GM23338 (cell line): Measurements from ENCODE around the gene SCO2. TPM values are rescaled to one million over a fixed set of nuclear protein-coding genes. Genes with fewer than 3 reads are reported as not detected.

Experiments
- ATAC-seq: fragments of 200-7000 bp; cut with Tn5 transposase; 3 replicates; pipeline ENCODE4 v1.9.1; 2020
- DNase-seq: peaks from one replicate; pipeline ENCODE4 v3.0.0-alpha.2; 2015; ENCODE audit warnings: low spot score
- H2AFZ ChIP-seq: fragments of 200-600 bp; sonication (generic); 2 replicates; pipeline ENCODE4 v1.8.0; 2016; ENCODE audit warnings: antibody characterized with exemption, mild to moderate bottlenecking, moderate library complexity
- H3F3A ChIP-seq: fragments of 200-600 bp; sonication (generic); replicated peaks from 2 replicates; pipeline ENCODE4 v1.8.0; 2017; ENCODE audit warnings: antibody characterized with exemption, mixed run types, low read depth
- H3K27ac ChIP-seq: fragments of 200-600 bp; sonication (generic); 2 replicates; pipeline ENCODE4 v1.6.1; 2016; ENCODE audit warnings: low read depth
- H3K27me3 ChIP-seq: fragments of 200-600 bp; sonication (generic); 2 replicates; pipeline ENCODE4 v1.8.0; 2016; ENCODE audit warnings: mild to moderate bottlenecking, mixed run types, moderate library complexity; ENCODE audit not compliant: insufficient read depth
- H3K36me3 ChIP-seq: fragments of 200-600 bp; sonication (generic); 2 replicates; pipeline ENCODE4 v1.8.0; 2016; ENCODE audit warnings: mild to moderate bottlenecking; ENCODE audit not compliant: insufficient read depth
- H3K4me1 ChIP-seq: fragments of 200-600 bp; sonication (generic); 2 replicates; pipeline ENCODE4 v1.8.0; 2016; ENCODE audit warnings: mild to moderate bottlenecking, moderate library complexity; ENCODE audit not compliant: insufficient read depth
- H3K4me2 ChIP-seq: fragments of 200-600 bp; sonication (generic); 2 replicates; pipeline ENCODE4 v1.7.1; 2017; ENCODE audit warnings: mixed run types
- H3K4me3 ChIP-seq: fragments of 200-600 bp; sonication (generic); 2 replicates; pipeline ENCODE4 v1.6.1; 2016; ENCODE audit warnings: mixed run types
- H3K79me2 ChIP-seq: fragments of 200-600 bp; sonication (generic); replicated peaks from 2 replicates; pipeline ENCODE4 v1.8.0; 2017; ENCODE audit warnings: mild to moderate bottlenecking; ENCODE audit not compliant: insufficient read depth
- H3K9me2 ChIP-seq: fragments of 200-600 bp; sonication (generic); 2 replicates; pipeline ENCODE4 v1.8.0; 2017; ENCODE audit not compliant: insufficient read depth
- H4K20me1 ChIP-seq: fragments of 200-600 bp; sonication (generic); replicated peaks from 2 replicates; pipeline ENCODE4 v1.8.0; 2017; ENCODE audit warnings: mild to moderate bottlenecking; ENCODE audit not compliant: insufficient read depth
- H3K27ac Mint-ChIP-seq: 2 replicates; pipeline ENCODE4 v1.8.0; 2020; ENCODE audit warnings: inconsistent platforms, mild to moderate bottlenecking, moderate library complexity, mixed read lengths
- H3K27me3 Mint-ChIP-seq: 3 replicates; pipeline ENCODE4 v1.8.0; 2022; ENCODE audit warnings: low read depth, mild to moderate bottlenecking, moderate library complexity, mixed read lengths, inconsistent platforms; ENCODE audit not compliant: insufficient read depth, poor library complexity
- H3K36me3 Mint-ChIP-seq: 3 replicates; pipeline ENCODE4 v1.8.0; 2021; ENCODE audit warnings: low read depth, mild to moderate bottlenecking, inconsistent platforms, moderate library complexity, mixed read lengths
- H3K4me1 Mint-ChIP-seq: 3 replicates; pipeline ENCODE4 v1.8.0; 2020; ENCODE audit warnings: mild to moderate bottlenecking, inconsistent platforms, mixed read lengths
- H3K4me3 Mint-ChIP-seq: 3 replicates; pipeline ENCODE4 v1.8.0; 2021; ENCODE audit warnings: moderate library complexity, mild to moderate bottlenecking, inconsistent platforms, mixed read lengths
- H3K9me3 Mint-ChIP-seq: 3 replicates; pipeline ENCODE4 v1.8.0; 2020; ENCODE audit warnings: moderate library complexity, mild to moderate bottlenecking, inconsistent platforms, mixed read lengths
- CREB1 ChIP-seq: fragments of 250-450 bp; sonication (Bioruptor Pico); IDR thresholded peaks from 2 replicates; pipeline ENCODE4 v1.5.0; 2020; ENCODE audit warnings: low read depth, mild to moderate bottlenecking, moderate library complexity
- CTCF ChIP-seq, 2 experiments: fragments of 200-600 bp in 1 of 2; sonication (generic) in 1 of 2; conservative IDR thresholded peaks; 2 replicates each; pipeline versions ENCODE4 v1.5.1 to v1.6.1; 2016 to 2017; ENCODE audit warnings: antibody characterized with exemption in 2 of 2, low read depth in 2 of 2, mild to moderate bottlenecking in 2 of 2, moderate library complexity in 1 of 2
- EZH2 ChIP-seq: fragments of 200-600 bp; sonication (generic); IDR thresholded peaks from one replicate; pipeline ENCODE4 v1.8.0; 2017; ENCODE audit warnings: antibody characterized with exemption, mild to moderate bottlenecking, low read depth; ENCODE audit not compliant: unreplicated experiment
- EZH2phosphoT487 ChIP-seq: fragments of 200-600 bp; sonication (generic); IDR thresholded peaks from one replicate; pipeline ENCODE4 v1.8.1; 2018; ENCODE audit warnings: antibody characterized with exemption; ENCODE audit not compliant: unreplicated experiment
- NANOG ChIP-seq: IDR thresholded peaks from 2 replicates; pipeline ENCODE4 v1.6.1; 2016; ENCODE audit warnings: antibody characterized with exemption, borderline replicate concordance
- REST ChIP-seq: IDR thresholded peaks from one replicate; pipeline ENCODE4 v1.6.1; 2018; ENCODE audit warnings: antibody characterized with exemption; ENCODE audit not compliant: unreplicated experiment
- STAT1 ChIP-seq: IDR thresholded peaks from one replicate; pipeline ENCODE4 v1.6.1; 2016; ENCODE audit warnings: antibody characterized with exemption; ENCODE audit not compliant: unreplicated experiment
- ZNF114 ChIP-seq: fragments of 250-450 bp; sonication (Bioruptor Pico); IDR thresholded peaks from 2 replicates; pipeline ENCODE4 v1.5.0; 2020; ENCODE audit warnings: mild to moderate bottlenecking, moderate library complexity
- polyA plus RNA-seq: library from polyadenylated mRNA; unstranded; fragments of >200 nt; fragmentation: Nextera tagmentation; extraction: Ambion mirVana; gene quantifications from 2 replicates; pipeline ENCODE4 v1.2.1, GENCODE V29; 2016
- total RNA-seq: library from RNA; depleted of rRNA; stranded (reverse); fragments of >200 nt; shearing (Covaris generic); gene quantifications from 2 replicates; pipeline ENCODE4 v1.2.3, GENCODE V29; 2014

SCO2 gene
- total and polyA plus RNA-seq, 2 experiments from 2014 or later = 2.6 to 4.9 TPM

GRCh38 chr22:50483977-50484853 lies 41.2 kb downstream of the SCO2 start:
- H2AFZ ChIP-seq = no peak overlapping the region
- no peak overlapping the region for H3K27ac ChIP-seq
- Mint-ChIP-seq H3K4me1 (peaks cover 3% of the 10 kb centered on the region; the same call in 1 of the 3 replicates), H3K4me3 (no peak overlapping the region), H3K36me3 (0 out of 3 replicates have a peak, but pooled peaks cover 3% of the 10 kb centered on the region), H3K27ac (no peak overlapping the region), H3K9me3 (no peaks in the 10 kb centered on the region), H3K27me3 (peaks cover 22% of the 10 kb centered on the region)
- H3K36me3 ChIP-seq = no peaks in the 10 kb centered on the region
- DNase-seq = no peak
- no peak for ATAC-seq
- no peaks in the 10 kb centered on the region for H3F3A ChIP-seq
- H3K27me3 ChIP-seq = peaks cover 19% of the 10 kb centered on the region
- no peaks in the 10 kb centered on the region for H3K9me2 ChIP-seq
- no peak overlapping the region for H3K4me3 ChIP-seq
- no peaks in the 10 kb centered on the region for H4K20me1 ChIP-seq
- no peak overlapping the region for H3K4me2 ChIP-seq
- no peak for TF ChIP-seq NANOG
- no peak for TF ChIP-seq CREB1 (CRISPR knock-in tag)
- TF ChIP-seq EZH2 = no peak
- no peak for TF ChIP-seq EZH2phosphoT487
- TF ChIP-seq ZNF114 = no peak
- no peak for TF ChIP-seq REST
- TF ChIP-seq CTCF (conservative IDR thresholded peaks at IDR 0.05; ENCODE audit: low read depth in 2 of 2) = no peak
- no peaks in the 10 kb centered on the region for H3K4me1 ChIP-seq
- H3K79me2 ChIP-seq = no peaks in the 10 kb centered on the region

- Histone ChIP-seq H2AFZ (no peak overlapping the region), H3K79me2 (no peaks in the 10 kb centered on the region), H3K4me2 (no peak overlapping the region), H3K27me3 (peaks cover 23% of the 10 kb centered on the region), H3K36me3 (no peaks in the 10 kb centered on the region), H3K9me2 (no peaks in the 10 kb centered on the region), H3K4me1 (no peaks in the 10 kb centered on the region), H4K20me1 (no peaks in the 10 kb centered on the region), H3K4me3 (no peak overlapping the region), H3F3A (no peaks in the 10 kb centered on the region), H3K27ac (no peak overlapping the region)
- no peak overlapping the region for H3K27ac Mint-ChIP-seq
- peaks cover 3% of the 10 kb centered on the region; the same call in 1 of the 3 replicates for H3K4me1 Mint-ChIP-seq
- 0 out of 3 replicates have a peak, but pooled peaks cover 3% of the 10 kb centered on the region for H3K36me3 Mint-ChIP-seq
- H3K4me3 Mint-ChIP-seq = no peak overlapping the region
- H3K9me3 Mint-ChIP-seq = no peaks in the 10 kb centered on the region; the same call in 2 of the 3 replicates
- H3K27me3 Mint-ChIP-seq = peaks cover 25% of the 10 kb centered on the region
- DNase-seq = no peak
- no peak for ATAC-seq
- TF ChIP-seq STAT1 (no peak), ZNF114 (no peak), CREB1 (CRISPR knock-in tag) (no peak), REST (no peak), EZH2phosphoT487 (no peak)
These were observed 41.8 kb downstream of the SCO2 start for GRCh38 chr22:50483556-50483955.
